PC-3 (cell line): Measurements from ENCODE around the gene BDKRB1. TPM values are rescaled to one million over a fixed set of nuclear protein-coding genes. Genes with fewer than 3 reads are reported as not detected.

Experiments used
- ATAC-seq: fragments of 200-7000 bp; cut with Tn5 transposase; 2 replicates; pipeline ENCODE4 v1.9.1; 2020; ENCODE audit warnings: mild to moderate bottlenecking, moderate library complexity
- BruUV-seq: library from RNA; stranded (reverse); fragments of 400-500 nt; replicated peaks from 2 replicates; lab custom pipeline; 2021; lab: Mats Ljungman, UMichigan
- CTCF ChIA-PET: fragments of 300-600 bp; sonication (Branson Sonifier 250); formaldehyde crosslinking; loops from one replicate; lab custom pipeline; 2022; ENCODE audit warnings: antibody characterized with exemption; lab: Charles Lee
- POLR2A ChIA-PET: fragments of 300-600 bp; sonication (Branson Sonifier 250); formaldehyde crosslinking; loops from one replicate; lab custom pipeline; 2022; ENCODE audit warnings: antibody characterized with exemption; ENCODE audit not compliant: unreplicated experiment; lab: Charles Lee
- DNase-seq: peaks from one replicate; pipeline ENCODE4 v3.0.0-alpha.2; 2015
- H2AFZ ChIP-seq: fragments of 300-600 bp; sonication (generic); 2 replicates; pipeline ENCODE4 v1.6.0; 2016; ENCODE audit warnings: antibody characterized with exemption, low read length
- H3F3A ChIP-seq: fragments of 300-600 bp; sonication (generic); one replicate; pipeline ENCODE4 v1.6.0; 2017; ENCODE audit warnings: antibody characterized with exemption, low read length, control low read depth, mild to moderate bottlenecking; ENCODE audit not compliant: unreplicated experiment
- H3K27ac ChIP-seq: fragments of 300-600 bp; sonication (generic); 2 replicates; pipeline ENCODE4 v1.5.1; 2016; ENCODE audit warnings: mild to moderate bottlenecking, low read length
- H3K27me3 ChIP-seq: fragments of 300-600 bp; sonication (generic); 2 replicates; pipeline ENCODE4 v1.6.1; 2016; ENCODE audit warnings: low read length, mixed read lengths
- H3K36me3 ChIP-seq: fragments of 300-600 bp; sonication (generic); 2 replicates; pipeline ENCODE4 v1.6.1; 2016; ENCODE audit warnings: low read depth, mixed run types, low read length, mixed read lengths
- H3K4me1 ChIP-seq: fragments of 300-600 bp; sonication (generic); 2 replicates; pipeline ENCODE4 v1.5.1; 2016; ENCODE audit warnings: low read length; ENCODE audit not compliant: insufficient read depth
- H3K4me2 ChIP-seq: fragments of 300-600 bp; sonication (generic); 2 replicates; pipeline ENCODE4 v1.6.0; 2016; ENCODE audit warnings: low read length
- H3K4me3 ChIP-seq: fragments of 300-600 bp; sonication (generic); 2 replicates; pipeline ENCODE4 v1.5.1; 2016; ENCODE audit warnings: mild to moderate bottlenecking, low read length, mixed read lengths
- H3K79me2 ChIP-seq: fragments of 300-600 bp; sonication (generic); 2 replicates; pipeline ENCODE4 v1.6.1; 2017; ENCODE audit warnings: low read length, mixed read lengths
- H3K9ac ChIP-seq: fragments of 300-600 bp; sonication (generic); 2 replicates; pipeline ENCODE4 v1.6.0; 2016; ENCODE audit warnings: mild to moderate bottlenecking, low read length
- H3K9me2 ChIP-seq: fragments of 300-600 bp; sonication (generic); replicated peaks from 2 replicates; pipeline ENCODE4 v1.6.1; 2016; ENCODE audit warnings: mixed run types, low read length, mixed read lengths
- H3K9me3 ChIP-seq: fragments of 300-600 bp; sonication (generic); 2 replicates; pipeline ENCODE4 v1.6.1; 2016; ENCODE audit warnings: low read length, mixed read lengths
- H4K20me1 ChIP-seq: fragments of 300-600 bp; sonication (generic); 2 replicates; pipeline ENCODE4 v1.6.1; 2016; ENCODE audit warnings: low read length, mixed read lengths
- EZH2 ChIP-seq: fragments of 300-600 bp; sonication (generic); IDR thresholded peaks from one replicate; pipeline ENCODE4 v1.6.1; 2017; ENCODE audit warnings: antibody characterized with exemption, mild to moderate bottlenecking, low read length; ENCODE audit not compliant: unreplicated experiment
- EZH2phosphoT487 ChIP-seq: fragments of 300-600 bp; sonication (generic); IDR thresholded peaks from 2 replicates; pipeline ENCODE4 v1.6.1; 2018; ENCODE audit warnings: mild to moderate bottlenecking, antibody characterized with exemption, low read length, borderline replicate concordance
- intact Hi-C: fragments of 100-400 bp; cut with micrococcal nuclease; formaldehyde crosslinking; loops from 2 replicates; pipeline ENCODE4 v1.9.0; 2023
- total RNA-seq: library from RNA; depleted of rRNA; stranded (reverse); fragments of >200 nt; gene quantifications from 2 replicates; pipeline ENCODE4 v1.2.3, GENCODE V29; 2014
- TF ChIP-seq, protein P1 (sequence below): fragments of 300-600 bp; sonication (generic); conservative IDR thresholded peaks from 2 replicates; pipeline ENCODE4 v1.5.1; 2017; ENCODE audit warnings: antibody characterized with exemption, low read depth, mild to moderate bottlenecking, low read length

The BDKRB1 gene
- total RNA-seq, 1 experiment from 2014 or later = 0.69 TPM

- intact Hi-C loops = no loop called here
- DNase-seq = no peak
Observed at GRCh38 chr14:96207686-96208085, 48.3 kb upstream of the BDKRB1 start.

GRCh38 chr14:96208739-96209138, 47.3 kb upstream of the BDKRB1 start:
- Histone ChIP-seq H3K27ac (no peak overlapping the region), H3K4me2 (no peak overlapping the region), H3K79me2 (no peaks in the 10 kb centered on the region), H3K36me3 (no peaks in the 10 kb centered on the region), H3K9ac (no peak overlapping the region), H3K27me3 (peaks cover 33% of the 10 kb centered on the region), H3K4me1 (peaks cover 8% of the 10 kb centered on the region; the same call in 1 of the 2 replicates), H3K9me3 (no peaks in the 10 kb centered on the region), H3K4me3 (no peak overlapping the region), H4K20me1 (no peaks in the 10 kb centered on the region), H3K9me2 (no peaks in the 10 kb centered on the region), H2AFZ (no peak overlapping the region), H3F3A (no peaks in the 10 kb centered on the region)
- ChIA-PET POLR2A (no interaction called here), CTCF (no interaction called here)
- DNase-seq (no peak), ATAC-seq (no peak)
- BruUV-seq = no TSS peak
- no peak for TF ChIP-seq EZH2
- TF ChIP-seq, protein P1, sequence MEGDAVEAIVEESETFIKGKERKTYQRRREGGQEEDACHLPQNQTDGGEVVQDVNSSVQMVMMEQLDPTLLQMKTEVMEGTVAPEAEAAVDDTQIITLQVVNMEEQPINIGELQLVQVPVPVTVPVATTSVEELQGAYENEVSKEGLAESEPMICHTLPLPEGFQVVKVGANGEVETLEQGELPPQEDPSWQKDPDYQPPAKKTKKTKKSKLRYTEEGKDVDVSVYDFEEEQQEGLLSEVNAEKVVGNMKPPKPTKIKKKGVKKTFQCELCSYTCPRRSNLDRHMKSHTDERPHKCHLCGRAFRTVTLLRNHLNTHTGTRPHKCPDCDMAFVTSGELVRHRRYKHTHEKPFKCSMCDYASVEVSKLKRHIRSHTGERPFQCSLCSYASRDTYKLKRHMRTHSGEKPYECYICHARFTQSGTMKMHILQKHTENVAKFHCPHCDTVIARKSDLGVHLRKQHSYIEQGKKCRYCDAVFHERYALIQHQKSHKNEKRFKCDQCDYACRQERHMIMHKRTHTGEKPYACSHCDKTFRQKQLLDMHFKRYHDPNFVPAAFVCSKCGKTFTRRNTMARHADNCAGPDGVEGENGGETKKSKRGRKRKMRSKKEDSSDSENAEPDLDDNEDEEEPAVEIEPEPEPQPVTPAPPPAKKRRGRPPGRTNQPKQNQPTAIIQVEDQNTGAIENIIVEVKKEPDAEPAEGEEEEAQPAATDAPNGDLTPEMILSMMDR = no peak
- intact Hi-C loops = no loop called here

More at GRCh38 chr14:96207686-96208085, 48.3 kb upstream of the BDKRB1 start:
- Histone ChIP-seq H3K9me2 (no peaks in the 10 kb centered on the region), H3K4me1 (peaks cover 9% of the 10 kb centered on the region; the same call in 1 of the 2 replicates), H3K9me3 (no peaks in the 10 kb centered on the region), H3K27ac (no peak overlapping the region), H3F3A (no peaks in the 10 kb centered on the region), H2AFZ (no peak overlapping the region), H3K4me2 (no peak overlapping the region), H3K4me3 (no peak overlapping the region), H3K9ac (no peak overlapping the region), H3K36me3 (no peaks in the 10 kb centered on the region), H3K79me2 (no peaks in the 10 kb centered on the region), H4K20me1 (no peaks in the 10 kb centered on the region), H3K27me3 (peaks cover 32% of the 10 kb centered on the region)
- ATAC-seq = no peak
- TF ChIP-seq, protein P1 = no peak
- TF ChIP-seq EZH2 (no peak), EZH2phosphoT487 (no peak)
- no TSS peak for BruUV-seq
- CTCF ChIA-PET = no interaction called here
- POLR2A ChIA-PET = no interaction called here

DNA sequence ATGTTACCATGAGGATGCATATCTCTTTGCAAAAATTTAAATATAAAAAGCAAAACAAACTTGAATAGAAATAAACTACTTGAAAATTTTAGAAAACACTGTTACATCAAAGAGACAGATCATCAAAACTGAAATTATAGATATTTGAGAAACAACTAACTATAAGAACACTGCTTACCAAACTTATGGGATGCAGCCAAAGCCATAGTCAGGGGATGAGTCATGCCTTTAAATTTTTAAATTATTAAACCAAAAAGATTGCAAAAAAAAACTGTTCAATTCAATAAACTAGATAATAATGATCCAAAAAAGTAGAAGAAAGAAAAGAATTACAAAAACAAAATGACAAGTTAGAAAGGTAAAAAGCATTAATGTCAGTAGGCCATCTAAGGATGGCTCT, 43.9 kb upstream of the BDKRB1 start:
- intact Hi-C loops = no loop called here
- H3K9me3 ChIP-seq = no peaks in the 10 kb centered on the region
- no peaks in the 10 kb centered on the region for H3K79me2 ChIP-seq
- H2AFZ ChIP-seq = no peak overlapping the region
- ChIA-PET POLR2A (no interaction called here), CTCF (no interaction called here)
- peaks cover 48% of the 10 kb centered on the region for H3K27me3 ChIP-seq
- TF ChIP-seq EZH2 (no peak), EZH2phosphoT487 (no peak)
- TF ChIP-seq, protein P1 = no peak
- H3K9me2 ChIP-seq = no peaks in the 10 kb centered on the region
- no peaks in the 10 kb centered on the region for H3K36me3 ChIP-seq
- no TSS peak for BruUV-seq
- no peak overlapping the region for H3K27ac ChIP-seq
- H3K4me2 ChIP-seq = no peak overlapping the region
- H3K9ac ChIP-seq = no peak overlapping the region
- no peaks in the 10 kb centered on the region for H4K20me1 ChIP-seq
- no peaks in the 10 kb centered on the region for H3K4me1 ChIP-seq
- no peak overlapping the region for H3K4me3 ChIP-seq
- DNase-seq (no peak), ATAC-seq (no peak)
- no peaks in the 10 kb centered on the region for H3F3A ChIP-seq
